CD14-positive monocyte (primary cell): ENCODE results near the gene MIOX. TPM values are rescaled to one million over a fixed set of nuclear protein-coding genes. Genes with fewer than 3 reads are reported as not detected.

ENCODE experiments used
- DNase-seq, 3 donors: peaks; one replicate each; pipeline ENCODE4 v3.0.0-alpha.2; 2011 to 2022
- H2AFZ ChIP-seq: 2 replicates; pipeline ENCODE4 v1.6.0; 2012; ENCODE audit warnings: mild to moderate bottlenecking, low read depth, low read length, inconsistent platforms; ENCODE audit not compliant: insufficient read depth, poor library complexity, severe bottlenecking
- H3K27ac ChIP-seq, 2 donors: 1 replicate in 1 of 2; 2 replicates in 1 of 2; pipeline ENCODE4 v1.5.1; 2012 to 2013; ENCODE audit warnings: low read length in 2 of 2, control low read depth in 1 of 2, inconsistent platforms in 1 of 2, low read depth in 1 of 2, mild to moderate bottlenecking in 1 of 2
- H3K27me3 ChIP-seq, 2 donors: one replicate each; pipeline versions ENCODE4 v1.6.0 to v1.6.1; 2011 to 2013; ENCODE audit warnings: low read length in 2 of 2; ENCODE audit not compliant: control insufficient read depth in 2 of 2, insufficient read depth in 2 of 2
- H3K36me3 ChIP-seq, 2 donors: replicated peaks in 1 of 2; 1 replicate in 1 of 2; 2 replicates in 1 of 2; pipeline versions ENCODE4 v1.5.1 to v1.6.1; 2012 to 2013; ENCODE audit warnings: low read length in 2 of 2, control low read depth in 1 of 2, inconsistent platforms in 1 of 2, mild to moderate bottlenecking in 1 of 2; ENCODE audit not compliant: insufficient read depth in 2 of 2, control insufficient read depth in 1 of 2
- H3K4me1 ChIP-seq, 2 donors: 1 replicate in 1 of 2; 2 replicates in 1 of 2; pipeline versions ENCODE4 v1.5.1 to v1.6.1; 2012 to 2013; ENCODE audit warnings: low read length in 2 of 2, control low read depth in 1 of 2, inconsistent platforms in 1 of 2, mild to moderate bottlenecking in 1 of 2, moderate library complexity in 1 of 2; ENCODE audit not compliant: insufficient read depth in 2 of 2, control insufficient read depth in 1 of 2
- H3K4me2 ChIP-seq: replicated peaks from 2 replicates; pipeline ENCODE3; 2012; ENCODE audit warnings: low read length, moderate library complexity, mild to moderate bottlenecking; ENCODE audit not compliant: poor library complexity, severe bottlenecking; ENCODE audit errors: extremely low read depth
- H3K4me3 ChIP-seq, 3 experiments: fragments of 200-600 bp in 1 of 3; sonication (generic) in 1 of 3; replicated peaks in 1 of 3; 1 replicate in 2 of 3; 2 replicates in 1 of 3; pipeline ENCODE4 v1.5.1; 2011 to 2013; ENCODE audit warnings: low read length in 3 of 3, mild to moderate bottlenecking in 3 of 3, control low read depth in 2 of 3, low read depth in 2 of 3, inconsistent platforms in 1 of 3, moderate library complexity in 1 of 3
- H3K79me2 ChIP-seq: 2 replicates; pipeline ENCODE4 v1.6.0; 2012; ENCODE audit warnings: mild to moderate bottlenecking, control low read depth, inconsistent platforms, low read length, moderate library complexity; ENCODE audit not compliant: insufficient read depth
- H3K9ac ChIP-seq: 2 replicates; pipeline ENCODE4 v1.6.0; 2017; ENCODE audit warnings: low read length, mild to moderate bottlenecking; ENCODE audit not compliant: insufficient read depth, poor library complexity, severe bottlenecking
- H3K9me3 ChIP-seq, 2 donors: replicated peaks in 1 of 2; 1 replicate in 1 of 2; 2 replicates in 1 of 2; pipeline versions ENCODE4 v1.5.1 to v1.6.1; 2012 to 2013; ENCODE audit warnings: low read length in 2 of 2, control low read depth in 1 of 2; ENCODE audit not compliant: control insufficient read depth in 1 of 2, insufficient read depth in 1 of 2
- H4K20me1 ChIP-seq: 2 replicates; pipeline ENCODE4 v1.6.0; 2012; ENCODE audit warnings: mild to moderate bottlenecking, low read length, control low read depth, moderate library complexity; ENCODE audit not compliant: insufficient read depth
- H3K27ac Mint-ChIP-seq, 7 donors: one replicate each; pipeline ENCODE4 v1.8.0; 2020; ENCODE audit warnings: mild to moderate bottlenecking in 7 of 7, mixed read lengths in 7 of 7, moderate library complexity in 6 of 7, inconsistent platforms in 2 of 7
- H3K27me3 Mint-ChIP-seq, 3 donors: one replicate each; pipeline ENCODE4 v1.8.0; 2021 to 2022; ENCODE audit warnings: low read depth in 3 of 3, mild to moderate bottlenecking in 3 of 3, mixed read lengths in 3 of 3, moderate library complexity in 3 of 3, inconsistent platforms in 1 of 3
- H3K36me3 Mint-ChIP-seq, 2 donors: one replicate each; pipeline ENCODE4 v1.8.0; 2020; ENCODE audit warnings: mixed read lengths in 2 of 2, inconsistent platforms in 1 of 2, mild to moderate bottlenecking in 1 of 2
- H3K4me1 Mint-ChIP-seq: one replicate; pipeline ENCODE4 v1.8.0; 2020; ENCODE audit warnings: mild to moderate bottlenecking, mixed read lengths
- H3K4me3 Mint-ChIP-seq, 2 donors: one replicate each; pipeline ENCODE4 v1.8.0; 2020; ENCODE audit warnings: mild to moderate bottlenecking in 2 of 2, mixed read lengths in 2 of 2, moderate library complexity in 1 of 2
- H3K9me3 Mint-ChIP-seq, 7 donors: one replicate each; pipeline ENCODE4 v1.8.0; 2020 to 2022; ENCODE audit warnings: mixed read lengths in 7 of 7, mild to moderate bottlenecking in 6 of 7, moderate library complexity in 6 of 7, inconsistent platforms in 2 of 7
- WGBS: methylation state at CpG from one replicate; pipeline ENCODE4 v1.1.5; 2013; ENCODE audit warnings: missing lambda C conversion rate; ENCODE audit not compliant: insufficient coverage; 5-methylcytosine and 5-hydroxymethylcytosine counted together
- intact Hi-C, 2 donors: fragments of 100-400 bp; cut with micrococcal nuclease; formaldehyde crosslinking; loops; one replicate each; pipeline versions ENCODE4 v1.15.0 to v1.15.1; 2023
- polyA plus RNA-seq, 3 donors: library from polyadenylated mRNA; depleted of rRNA in 1 of 3; unstranded in 2 of 3; stranded (reverse) in 1 of 3; fragments of 300-500 nt in 2 of 3; fragments of >200 nt in 1 of 3; fragmentation: Illumina TruSeq in 2 of 3; gene quantifications; 1 replicate in 2 of 3; 2 replicates in 1 of 3; pipeline ENCODE4 v1.2.3, GENCODE V29; 2012 to 2021
- TF ChIP-seq, protein P1 (sequence below): fragments of 200-600 bp; IDR thresholded peaks from one replicate; pipeline ENCODE4 v1.8.0; 2022; ENCODE audit warnings: antibody characterized with exemption, mild to moderate bottlenecking

Gene MIOX
- polyA plus RNA-seq, 3 donors, result not detected

DNA sequence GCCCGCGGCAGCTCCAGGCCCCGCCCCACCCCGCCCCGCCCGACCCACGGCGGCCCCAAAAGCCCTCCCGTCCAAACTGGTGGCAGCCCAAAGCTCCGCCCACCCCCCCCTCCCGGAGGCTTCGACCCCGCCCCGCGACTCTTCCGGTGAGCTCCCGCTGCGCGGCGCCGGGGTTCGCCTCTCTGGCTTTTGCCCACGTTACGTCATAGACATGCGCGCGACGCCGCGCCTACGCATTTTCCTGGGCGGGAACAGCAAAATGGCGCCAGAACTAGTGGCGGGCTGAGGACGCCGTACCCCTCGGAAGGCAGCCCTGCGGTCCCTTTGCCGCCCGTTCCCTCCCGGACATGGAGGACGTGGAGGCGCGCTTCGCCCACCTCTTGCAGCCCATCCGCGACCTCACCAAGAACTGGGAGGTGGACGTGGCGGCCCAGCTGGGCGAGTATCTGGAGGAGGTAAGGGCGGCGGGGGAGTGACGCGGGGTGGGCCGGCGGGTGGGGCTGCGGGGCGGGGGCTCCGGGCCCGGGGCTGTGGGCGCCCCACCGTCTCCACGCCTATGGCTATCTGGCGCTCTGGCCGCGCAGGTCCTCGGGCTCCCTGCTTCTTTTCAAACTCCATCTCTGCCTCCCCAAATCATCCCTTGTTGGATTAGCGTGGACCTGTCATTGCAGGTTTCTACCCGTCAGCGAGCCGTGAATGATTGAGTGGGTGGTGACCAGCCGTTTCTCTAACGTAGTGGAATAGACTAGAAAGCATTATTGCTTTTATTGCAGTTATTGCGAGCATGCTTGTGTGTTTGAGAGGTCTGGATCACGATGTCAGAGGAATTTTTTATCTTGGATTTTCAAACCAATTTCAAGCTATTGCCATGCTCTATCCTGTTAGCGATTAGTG, 21.6 kb downstream of the MIOX start, which contains the start of gene NCAPH2:
Gene NCAPH2, plus strand, starts transcription at position 234 of the 894 bp plus-strand sequence. Its CDS starts 114 bp downstream, at position 348.
- no peaks in the 10 kb centered on the region for H3K27me3 ChIP-seq
- H3K27ac Mint-ChIP-seq, result peak within 1 kb of the TSS; percentile 86 to 97 (median 94)
- peak within 1 kb of the TSS; percentile 84 for H2AFZ ChIP-seq
- H4K20me1 ChIP-seq, result no peaks in the 10 kb centered on the region
- H3K9me3 Mint-ChIP-seq, result no peaks in the 10 kb centered on the region
- TF ChIP-seq, protein P1, sequence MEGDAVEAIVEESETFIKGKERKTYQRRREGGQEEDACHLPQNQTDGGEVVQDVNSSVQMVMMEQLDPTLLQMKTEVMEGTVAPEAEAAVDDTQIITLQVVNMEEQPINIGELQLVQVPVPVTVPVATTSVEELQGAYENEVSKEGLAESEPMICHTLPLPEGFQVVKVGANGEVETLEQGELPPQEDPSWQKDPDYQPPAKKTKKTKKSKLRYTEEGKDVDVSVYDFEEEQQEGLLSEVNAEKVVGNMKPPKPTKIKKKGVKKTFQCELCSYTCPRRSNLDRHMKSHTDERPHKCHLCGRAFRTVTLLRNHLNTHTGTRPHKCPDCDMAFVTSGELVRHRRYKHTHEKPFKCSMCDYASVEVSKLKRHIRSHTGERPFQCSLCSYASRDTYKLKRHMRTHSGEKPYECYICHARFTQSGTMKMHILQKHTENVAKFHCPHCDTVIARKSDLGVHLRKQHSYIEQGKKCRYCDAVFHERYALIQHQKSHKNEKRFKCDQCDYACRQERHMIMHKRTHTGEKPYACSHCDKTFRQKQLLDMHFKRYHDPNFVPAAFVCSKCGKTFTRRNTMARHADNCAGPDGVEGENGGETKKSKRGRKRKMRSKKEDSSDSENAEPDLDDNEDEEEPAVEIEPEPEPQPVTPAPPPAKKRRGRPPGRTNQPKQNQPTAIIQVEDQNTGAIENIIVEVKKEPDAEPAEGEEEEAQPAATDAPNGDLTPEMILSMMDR, result no peak
- H3K4me3 Mint-ChIP-seq, result peak within 1 kb of the TSS; percentile 95 to 96
- H3K4me3 ChIP-seq, result peak within 1 kb of the TSS; percentile 92 to 98 (median 96)
- H3K4me1 Mint-ChIP-seq, result peaks cover 20% of the 10 kb centered on the region
- H3K9ac ChIP-seq, result peak within 1 kb of the TSS; percentile 84
- peaks cover 74% of the 10 kb centered on the region for H3K79me2 ChIP-seq
- peak; percentile 95 to 99 (median 98) for DNase-seq
- peaks cover 13 to 21% of the 10 kb centered on the region in 2 donors for H3K36me3 Mint-ChIP-seq
- H3K4me1 ChIP-seq, result peaks cover 19 to 26% of the 10 kb centered on the region in 2 donors
- under 1% methylated on average over 42 of the region's 76 CpGs for WGBS
- H3K4me2 ChIP-seq, result peak within 1 kb of the TSS; percentile 98
- H3K36me3 ChIP-seq, result peaks cover 21 to 23% of the 10 kb centered on the region in 2 donors
- peak within 1 kb of the TSS; percentile 78 to 87 for H3K27ac ChIP-seq
- H3K27me3 Mint-ChIP-seq, result peaks cover 0 to 5% (median 0%) of the 10 kb centered on the region in 3 donors
- intact Hi-C loops, result loop anchor here (2.0 to 5.0 kb wide), 5 partner anchors 19 to 121 kb away; partner anchors contain the start of genes ARSA (in 2 of the 2), CHKB (in 1 of the 2) and SYCE3 (in 1 of the 2)
- H3K9me3 ChIP-seq, result no peaks in the 10 kb centered on the region

DNA sequence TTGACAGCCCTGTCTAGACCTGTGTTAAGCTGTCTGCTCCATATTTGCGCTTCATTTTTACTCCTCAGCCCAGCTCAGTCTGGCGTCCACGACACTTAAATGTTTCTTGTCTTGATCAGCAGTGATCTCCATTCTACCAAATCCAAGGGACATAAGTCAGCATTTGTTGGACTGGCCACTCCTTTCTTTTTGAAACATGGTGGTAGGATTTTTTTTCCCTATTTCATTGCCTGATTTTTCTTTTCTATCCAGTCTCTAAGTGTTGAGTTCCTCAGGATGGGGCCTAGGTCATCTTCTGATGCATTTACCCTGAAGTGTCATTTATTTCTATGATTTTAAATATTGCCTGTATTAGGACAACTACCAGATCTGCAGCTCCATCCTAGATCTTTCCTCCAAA, 22.2 kb downstream of the MIOX start:
- intact Hi-C loops, result loop anchor here (2.0 to 5.0 kb wide), 4 partner anchors 18 to 118 kb away; partner anchors contain the start of genes ARSA (in 1 of the 2), CHKB (in 1 of the 2) and SYCE3 (in 1 of the 2)
- no peaks in the 10 kb centered on the region for H3K9me3 ChIP-seq
- H3K27ac ChIP-seq, result peak overlapping the region in 1 of 2 donors; percentile 84
- Mint-ChIP-seq H3K27ac (peak overlapping the region; percentile 78 to 95 (median 89)), H3K4me3 (peak overlapping the region; percentile 87), H3K9me3 (no peaks in the 10 kb centered on the region), H3K36me3 (peaks cover 13 to 25% of the 10 kb centered on the region in 2 donors), H3K4me1 (peaks cover 20% of the 10 kb centered on the region), H3K27me3 (peaks cover 0 to 5% (median 0%) of the 10 kb centered on the region in 3 donors)
- H3K79me2 ChIP-seq, result peaks cover 81% of the 10 kb centered on the region
- H3K4me1 ChIP-seq, result peaks cover 19 to 26% of the 10 kb centered on the region in 2 donors
- H4K20me1 ChIP-seq, result no peaks in the 10 kb centered on the region
- WGBS, result 25% methylated on average over 1 of the region's 3 CpGs
- DNase-seq, result peak in 1 of 3 donors; percentile 4
- H3K4me3 ChIP-seq, result peak overlapping the region; percentile 88 to 91 (median 89)
- H3K4me2 ChIP-seq, result peak overlapping the region; percentile 92
- peaks cover 17 to 18% of the 10 kb centered on the region in 2 donors for H3K36me3 ChIP-seq
- no peaks in the 10 kb centered on the region for H3K27me3 ChIP-seq
- peak overlapping the region; percentile 77 for H3K9ac ChIP-seq
- peak overlapping the region; percentile 84 for H2AFZ ChIP-seq
- TF ChIP-seq, protein P1, result no peak
